HepG2 (cell line): ENCODE data around the gene CFAP46. TPM values are rescaled to one million over a fixed set of nuclear protein-coding genes. Genes with fewer than 3 reads are reported as not detected.

ENCODE experiments used
- ATAC-seq: fragments of 200-7000 bp; cut with Tn5 transposase; 3 replicates; pipeline ENCODE4 v1.9.1; 2020; ENCODE audit warnings: mild to moderate bottlenecking, moderate library complexity
- BruUV-seq: library from RNA; stranded (reverse); fragments of 400-500 nt; replicated peaks from 2 replicates; lab custom pipeline; 2021; lab: Mats Ljungman, UMichigan
- CTCF ChIA-PET: fragments of 300-600 bp; formaldehyde crosslinking; extraction: SDS; loops from one replicate; lab custom pipeline; 2021; ENCODE audit warnings: low total read pairs, inconsistent platforms, low intra/inter-chr PET ratio; lab: Yijun Ruan, JAX
- POLR2A ChIA-PET: fragments of 350-600 bp; sonication (Branson Sonifier 250); formaldehyde crosslinking; loops from one replicate; lab custom pipeline; 2020; ENCODE audit warnings: antibody characterized with exemption, inconsistent platforms; lab: Yijun Ruan, JAX
- DNase-seq: peaks from one replicate; pipeline ENCODE4 v3.0.0-alpha.2; 2015; ENCODE audit warnings: low spot score
- FAIRE-seq: peaks from 3 replicates; lab custom pipeline; 2011; peaks lifted over from hg19 to GRCh38; lab: Jason Lieb, UNC
- H2AFZ ChIP-seq: one replicate; pipeline ENCODE4 v1.6.1; 2011; ENCODE audit warnings: low read length, inconsistent platforms
- H3K27ac ChIP-seq: fragments of 300-600 bp; 3 replicates; pipeline ENCODE4 v1.8.0; 2011; ENCODE audit warnings: mixed run types, mild to moderate bottlenecking, mixed read lengths, low read length, inconsistent platforms; ENCODE audit not compliant: insufficient read depth; ENCODE audit errors: extremely low read length
- H3K27me3 ChIP-seq, 2 experiments: fragments of 200-600 bp in 1 of 2; 2 replicates in 1 of 2; 3 replicates in 1 of 2; pipeline versions ENCODE4 v1.6.0 to v1.8.0; 2011; ENCODE audit warnings: low read length in 2 of 2, mild to moderate bottlenecking in 2 of 2, moderate library complexity in 2 of 2, inconsistent platforms in 1 of 2; ENCODE audit not compliant: insufficient read depth in 2 of 2, control insufficient read depth in 1 of 2
- H3K36me3 ChIP-seq, 2 experiments: fragments of 200-600 bp in 1 of 2; replicated peaks in 1 of 2; 2 replicates in 1 of 2; 3 replicates in 1 of 2; pipeline versions ENCODE4 v1.5.1 to v1.8.0; 2011; ENCODE audit warnings: low read length in 2 of 2, inconsistent platforms in 1 of 2; ENCODE audit not compliant: insufficient read depth in 2 of 2, control insufficient read depth in 1 of 2
- H3K4me1 ChIP-seq: 2 replicates; pipeline ENCODE4 v1.5.1; 2012; ENCODE audit warnings: low read length, inconsistent platforms; ENCODE audit not compliant: insufficient read depth
- H3K4me2 ChIP-seq: 2 replicates; pipeline ENCODE4 v1.6.0; 2011; ENCODE audit warnings: low read depth, low read length, inconsistent platforms
- H3K4me3 ChIP-seq, 3 experiments: fragments of 200-600 bp in 1 of 3; sonication (generic), shearing (Covaris generic) in 1 of 3; replicated peaks in 1 of 3; 2 replicates each; pipeline ENCODE4 v1.5.1; 2011 to 2016; ENCODE audit warnings: low read length in 3 of 3, inconsistent platforms in 2 of 3, low read depth in 2 of 3, mild to moderate bottlenecking in 2 of 3, control low read depth in 1 of 3, mixed read lengths in 1 of 3; ENCODE audit not compliant: insufficient read depth in 1 of 3
- H3K79me2 ChIP-seq: one replicate; pipeline ENCODE4 v1.6.1; 2011; ENCODE audit warnings: low read length, inconsistent platforms; ENCODE audit not compliant: insufficient read depth
- H3K9ac ChIP-seq: 2 replicates; pipeline ENCODE4 v1.6.0; 2011; ENCODE audit warnings: mild to moderate bottlenecking, low read depth, low read length, inconsistent platforms; ENCODE audit not compliant: insufficient read depth
- H3K9me3 ChIP-seq: 2 replicates; pipeline ENCODE4 v1.5.1; 2012; ENCODE audit warnings: mild to moderate bottlenecking, low read length
- H4K20me1 ChIP-seq: 2 replicates; pipeline ENCODE4 v1.6.0; 2011; ENCODE audit warnings: inconsistent platforms, mild to moderate bottlenecking, low read length, moderate library complexity; ENCODE audit not compliant: insufficient read depth
- BRCA1 ChIP-seq: sonication (generic); formaldehyde crosslinking; IDR thresholded peaks from 2 replicates; pipeline ENCODE4 v1.4.0; 2020; ENCODE audit warnings: missing genetic modification reagents
- MTF2 ChIP-seq: sonication (generic); formaldehyde crosslinking; IDR thresholded peaks from 2 replicates; pipeline ENCODE4 v1.5.0; 2020; ENCODE audit warnings: missing genetic modification reagents, borderline replicate concordance
- ZNF367 ChIP-seq: sonication (generic); formaldehyde crosslinking; IDR thresholded peaks from 2 replicates; pipeline ENCODE4 v1.4.0; 2020; ENCODE audit warnings: missing genetic modification reagents, borderline replicate concordance
- WGBS: methylation state at CpG from one replicate; pipeline ENCODE4 v1.1.6; 2017; ENCODE audit warnings: low lambda C conversion rate; 5-methylcytosine and 5-hydroxymethylcytosine counted together
- in situ Hi-C: cut with HindIII; loops from 2 replicates; pipeline ENCODE4 v1.10.0; 2017; ENCODE audit warnings: low pct_unique_long_range_greater_than_20kb; ENCODE audit not compliant: extremely low pct_ligation_motif_present
- intact Hi-C: fragments of 100-400 bp; cut with micrococcal nuclease; formaldehyde crosslinking; loops from one replicate; pipeline ENCODE4 v1.10.0; 2022; ENCODE audit not compliant: unreplicated experiment
- polyA plus RNA-seq, 8 experiments: library from polyadenylated mRNA; depleted of rRNA in 3 of 8; stranded (reverse) in 7 of 8; unstranded in 1 of 8; fragments of >200 nt; fragmentation: Illumina TruSeq in 4 of 8; extraction: Trizol in 4 of 8; gene quantifications; 2 replicates each; pipeline versions ENCODE4 v1.2.1 to v1.2.3, GENCODE V29; 2011 to 2016; ENCODE audit warnings: low read depth in 4 of 8, missing spikeins in 1 of 8, mixed read lengths in 1 of 8; ENCODE audit not compliant: insufficient read depth in 1 of 8
- total RNA-seq, 5 experiments: library from RNA; depleted of rRNA; stranded (reverse); fragments of >200 nt; fragmentation: Illumina TruSeq; extraction: Trizol; gene quantifications; 2 replicates each; pipeline ENCODE4 v1.2.3, GENCODE V29; 2016; ENCODE audit warnings: low read depth in 1 of 5
- TF ChIP-seq, protein P1 (sequence below): sonication (generic); formaldehyde crosslinking; IDR thresholded peaks from 2 replicates; pipeline ENCODE4 v1.4.0; 2020; ENCODE audit warnings: missing genetic modification reagents, borderline replicate concordance
- TF ChIP-seq, protein P2 (sequence below): sonication (generic); formaldehyde crosslinking; IDR thresholded peaks from 2 replicates; pipeline ENCODE4 v1.4.0; 2020; ENCODE audit warnings: mild to moderate bottlenecking, missing genetic modification reagents

Gene CFAP46
- total and polyA plus RNA-seq, 2 of the 13 experiments (the other 11 are each of a cell fraction or from before 2014, with no cell fraction given), result 0.24 to 0.84 TPM

GRCh38 chr10:132837905-132838304 lies 104.5 kb downstream of the CFAP46 start:
- Histone ChIP-seq H3K4me3 (no peak overlapping the region), H2AFZ (no peak overlapping the region), H3K4me1 (peaks cover 19% of the 10 kb centered on the region), H3K9ac (no peak overlapping the region), H3K27me3 (peaks cover 8 to 32% of the 10 kb centered on the region in 2 experiments; a peak in 4 of 5 replicates), H3K9me3 (peaks cover 15% of the 10 kb centered on the region), H3K36me3 (no peaks in the 10 kb centered on the region), H3K27ac (no peak overlapping the region), H3K4me2 (no peak overlapping the region), H3K79me2 (no peaks in the 10 kb centered on the region), H4K20me1 (no peaks in the 10 kb centered on the region)
- TF ChIP-seq BRCA1, result no peak
- TF ChIP-seq ZNF367 (CRISPR knock-in tag), result no peak
- no peak for TF ChIP-seq MTF2
- TF ChIP-seq, protein P1, sequence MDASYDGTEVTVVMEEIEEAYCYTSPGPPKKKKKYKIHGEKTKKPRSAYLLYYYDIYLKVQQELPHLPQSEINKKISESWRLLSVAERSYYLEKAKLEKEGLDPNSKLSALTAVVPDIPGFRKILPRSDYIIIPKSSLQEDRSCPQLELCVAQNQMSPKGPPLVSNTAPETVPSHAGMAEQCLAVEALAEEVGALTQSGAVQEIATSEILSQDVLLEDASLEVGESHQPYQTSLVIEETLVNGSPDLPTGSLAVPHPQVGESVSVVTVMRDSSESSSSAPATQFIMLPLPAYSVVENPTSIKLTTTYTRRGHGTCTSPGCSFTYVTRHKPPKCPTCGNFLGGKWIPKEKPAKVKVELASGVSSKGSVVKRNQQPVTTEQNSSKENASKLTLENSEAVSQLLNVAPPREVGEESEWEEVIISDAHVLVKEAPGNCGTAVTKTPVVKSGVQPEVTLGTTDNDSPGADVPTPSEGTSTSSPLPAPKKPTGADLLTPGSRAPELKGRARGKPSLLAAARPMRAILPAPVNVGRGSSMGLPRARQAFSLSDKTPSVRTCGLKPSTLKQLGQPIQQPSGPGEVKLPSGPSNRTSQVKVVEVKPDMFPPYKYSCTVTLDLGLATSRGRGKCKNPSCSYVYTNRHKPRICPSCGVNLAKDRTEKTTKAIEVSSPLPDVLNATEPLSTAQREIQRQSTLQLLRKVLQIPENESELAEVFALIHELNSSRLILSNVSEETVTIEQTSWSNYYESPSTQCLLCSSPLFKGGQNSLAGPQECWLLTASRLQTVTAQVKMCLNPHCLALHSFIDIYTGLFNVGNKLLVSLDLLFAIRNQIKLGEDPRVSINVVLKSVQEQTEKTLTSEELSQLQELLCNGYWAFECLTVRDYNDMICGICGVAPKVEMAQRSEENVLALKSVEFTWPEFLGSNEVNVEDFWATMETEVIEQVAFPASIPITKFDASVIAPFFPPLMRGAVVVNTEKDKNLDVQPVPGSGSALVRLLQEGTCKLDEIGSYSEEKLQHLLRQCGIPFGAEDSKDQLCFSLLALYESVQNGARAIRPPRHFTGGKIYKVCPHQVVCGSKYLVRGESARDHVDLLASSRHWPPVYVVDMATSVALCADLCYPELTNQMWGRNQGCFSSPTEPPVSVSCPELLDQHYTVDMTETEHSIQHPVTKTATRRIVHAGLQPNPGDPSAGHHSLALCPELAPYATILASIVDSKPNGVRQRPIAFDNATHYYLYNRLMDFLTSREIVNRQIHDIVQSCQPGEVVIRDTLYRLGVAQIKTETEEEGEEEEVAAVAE (CRISPR knock-in tag), result no peak
- TF ChIP-seq, protein P2, sequence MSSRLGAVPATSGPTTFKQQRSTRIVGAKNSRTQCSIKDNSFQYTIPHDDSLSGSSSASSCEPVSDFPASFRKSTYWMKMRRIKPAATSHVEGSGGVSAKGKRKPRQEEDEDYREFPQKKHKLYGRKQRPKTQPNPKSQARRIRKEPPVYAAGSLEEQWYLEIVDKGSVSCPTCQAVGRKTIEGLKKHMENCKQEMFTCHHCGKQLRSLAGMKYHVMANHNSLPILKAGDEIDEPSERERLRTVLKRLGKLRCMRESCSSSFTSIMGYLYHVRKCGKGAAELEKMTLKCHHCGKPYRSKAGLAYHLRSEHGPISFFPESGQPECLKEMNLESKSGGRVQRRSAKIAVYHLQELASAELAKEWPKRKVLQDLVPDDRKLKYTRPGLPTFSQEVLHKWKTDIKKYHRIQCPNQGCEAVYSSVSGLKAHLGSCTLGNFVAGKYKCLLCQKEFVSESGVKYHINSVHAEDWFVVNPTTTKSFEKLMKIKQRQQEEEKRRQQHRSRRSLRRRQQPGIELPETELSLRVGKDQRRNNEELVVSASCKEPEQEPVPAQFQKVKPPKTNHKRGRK (CRISPR knock-in tag), result no peak
- in situ Hi-C loops (no loop called here), intact Hi-C loops (loop anchor here (1.0 kb wide), 1 partner anchor 48 kb away; no protein-coding TSS in a partner anchor)
- FAIRE-seq, result no peak
- no peak for DNase-seq
- ChIA-PET POLR2A (no interaction called here), CTCF (no interaction called here)
- BruUV-seq, result no TSS peak
- WGBS, result 76% methylated on average over 9 of the region's 21 CpGs
- ATAC-seq, result peak; percentile 29; the same call in 1 of the 3 replicates
